ENCODE data around the gene DUS1L.
A peak's percentile ranks its signal among the peaks of the same experiment; 100 is the strongest.

DUS1L gene

DNA sequence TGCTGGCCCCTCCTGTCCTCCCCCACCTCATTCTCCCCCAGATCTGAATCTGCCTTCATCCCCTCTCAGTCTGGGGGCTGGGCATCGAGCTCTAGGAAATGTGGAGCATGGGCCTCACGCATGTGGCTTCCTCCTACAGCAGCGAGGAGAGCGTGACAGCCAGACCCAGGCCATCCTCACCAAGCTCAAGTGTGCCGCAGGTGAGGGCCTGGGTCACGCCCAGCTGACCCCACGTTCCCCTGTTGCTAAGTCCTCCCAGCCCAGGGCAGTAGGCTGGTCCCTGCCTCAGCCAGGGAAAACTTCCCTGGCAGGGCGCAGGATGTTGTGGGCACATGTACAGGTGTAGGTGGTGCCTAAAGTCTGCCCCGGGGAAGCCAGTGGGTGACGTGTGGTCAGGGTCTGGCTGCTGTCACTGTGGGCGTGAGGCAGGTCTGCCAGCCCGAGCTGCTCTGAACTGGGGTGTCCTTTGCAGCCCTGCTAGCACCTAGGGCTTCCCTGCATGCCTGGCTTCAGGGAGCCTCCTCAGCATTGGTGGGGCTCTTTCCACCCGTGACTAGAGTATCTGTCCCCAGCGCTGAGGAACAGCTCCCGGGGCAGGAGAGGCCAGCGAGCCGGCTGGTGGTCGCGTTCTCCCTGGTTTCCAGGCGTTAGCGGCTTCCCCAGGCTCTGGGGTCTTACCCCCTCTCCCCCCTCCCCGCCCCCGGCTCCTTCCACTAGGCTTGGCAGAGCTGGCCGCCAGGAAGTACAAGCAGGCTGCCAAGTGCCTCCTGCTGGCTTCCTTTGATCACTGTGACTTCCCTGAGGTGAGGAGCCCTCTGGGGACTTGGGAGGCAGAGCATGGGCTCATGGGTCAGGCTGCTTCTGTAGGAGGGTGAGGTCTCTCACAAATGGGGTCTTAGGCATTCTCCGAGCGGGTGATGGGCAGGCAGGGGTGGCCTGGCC, 10.3 kb downstream of the DUS1L start:
- DNase-seq: no peak

- no peak for DNase-seq
Observed at GRCh38 chr17:82054351-82055022, 11.1 kb downstream of the DUS1L start.

- DNase-seq: no peak
Observed at GRCh38 chr17:82053556-82054263, 11.9 kb downstream of the DUS1L start.

- no peak for DNase-seq
Observed at GRCh38 chr17:82053130-82053529, 12.5 kb downstream of the DUS1L start.

DNA sequence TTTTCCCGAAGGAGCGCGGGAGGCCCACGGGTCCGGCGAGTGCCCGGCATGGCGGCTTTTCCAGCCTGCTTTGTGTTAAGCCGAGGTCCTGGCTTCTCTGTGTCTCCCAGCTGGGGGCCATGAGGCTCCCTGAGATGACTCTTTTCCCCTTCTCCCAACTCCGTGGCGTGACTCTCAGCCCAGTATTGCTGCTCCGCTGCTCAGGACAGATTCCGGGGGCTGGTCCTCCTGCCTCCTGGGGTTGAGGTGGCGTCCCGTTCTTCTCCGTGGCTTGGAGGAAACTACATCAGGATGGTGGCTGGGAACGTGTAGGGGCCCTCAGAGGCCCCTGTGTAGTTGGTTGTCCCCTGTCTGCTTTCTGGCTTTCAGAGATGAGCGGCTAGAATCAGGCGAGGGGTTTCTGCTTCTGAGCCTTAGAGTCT, 13.0 kb downstream of the DUS1L start:
- DNase-seq: no peak

- peak; percentile 70 for DNase-seq
Observed at GRCh38 chr17:82051776-82052637, 13.6 kb downstream of the DUS1L start, which contains the start of the genes GPS1 and RFNG. Gene GPS1 (plus strand): TSS chr17:82051898. CDS start chr17:82051932, 34 bp downstream. Gene RFNG (minus strand): TSS chr17:82051811. CDS start chr17:82051766, 45 bp downstream.

DNA sequence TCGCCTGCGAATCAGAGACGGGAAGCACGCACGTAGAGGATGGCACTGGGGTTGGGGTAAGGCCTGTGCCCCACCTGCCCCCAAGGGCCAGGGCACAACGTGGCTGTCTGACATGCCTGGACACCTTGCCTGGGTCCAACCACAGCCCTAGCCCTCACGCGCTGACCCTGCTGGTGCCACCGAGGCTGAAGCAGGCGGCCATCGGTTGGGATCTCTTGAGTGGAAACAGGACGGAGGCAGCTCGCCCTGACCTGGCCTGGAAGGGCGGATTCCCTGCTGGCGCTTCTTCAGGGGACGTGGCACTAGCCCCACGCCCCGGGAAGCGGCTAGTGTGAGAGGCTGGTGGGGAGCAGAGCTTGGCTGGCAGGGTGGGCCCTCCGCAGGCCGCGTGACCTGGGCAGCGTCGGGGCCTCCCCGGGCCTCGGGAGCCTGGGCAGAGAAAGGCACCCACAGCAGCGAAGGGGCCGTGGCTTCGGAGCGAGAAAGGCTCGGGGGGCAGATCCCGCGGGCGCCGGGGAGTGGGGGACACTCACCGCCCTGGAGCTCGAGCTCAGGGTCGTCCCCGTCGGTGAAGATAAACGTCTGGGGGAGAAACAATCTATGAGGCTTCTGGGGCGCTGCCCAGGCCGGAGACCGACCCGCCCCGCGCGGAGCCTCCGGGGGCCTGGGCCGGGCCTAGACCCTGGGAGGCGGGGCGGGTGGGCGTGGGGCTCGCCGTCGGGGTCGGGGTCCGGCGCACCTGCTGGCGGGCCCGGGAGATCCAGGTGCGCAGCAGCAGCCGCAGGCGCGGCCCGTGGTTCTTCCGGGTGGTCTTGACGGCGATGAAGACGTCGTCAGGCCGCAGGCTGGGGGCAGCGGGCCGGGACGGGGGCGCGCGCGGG, 14.6 kb downstream of the DUS1L start:
- DNase-seq: no peak

GRCh38 chr17:82050152-82050760, 15.3 kb downstream of the DUS1L start:
- no peak for DNase-seq

GRCh38 chr17:82049521-82049971, 16.1 kb downstream of the DUS1L start:
- DNase-seq: no peak

GRCh38 chr17:82049106-82049505, 16.5 kb downstream of the DUS1L start:
- no peak for DNase-seq

- DNase-seq: no peak
Observed at GRCh38 chr17:82048571-82048971, 17.0 kb downstream of the DUS1L start.

GRCh38 chr17:82047914-82048570, 17.6 kb downstream of the DUS1L start:
- DNase-seq: no peak

DNA sequence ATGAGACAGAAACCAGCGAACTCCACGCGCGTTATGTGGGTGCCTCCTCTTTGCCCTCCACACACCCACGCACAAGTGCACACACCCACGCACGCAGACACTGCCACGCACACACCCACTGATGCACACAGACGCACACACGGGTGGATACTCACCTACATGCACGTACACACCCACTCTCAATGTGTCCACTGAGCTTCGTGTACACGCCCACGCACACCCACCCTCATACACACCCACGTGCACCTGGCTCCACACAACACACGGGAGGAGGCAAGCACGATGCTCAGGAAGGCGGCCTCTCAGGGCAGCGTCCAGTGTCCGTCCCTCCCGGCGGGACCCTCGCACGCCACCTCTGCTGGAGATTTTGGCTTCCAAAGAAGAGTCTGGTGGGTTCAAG, 18.2 kb downstream of the DUS1L start:
- no peak for DNase-seq

DNA sequence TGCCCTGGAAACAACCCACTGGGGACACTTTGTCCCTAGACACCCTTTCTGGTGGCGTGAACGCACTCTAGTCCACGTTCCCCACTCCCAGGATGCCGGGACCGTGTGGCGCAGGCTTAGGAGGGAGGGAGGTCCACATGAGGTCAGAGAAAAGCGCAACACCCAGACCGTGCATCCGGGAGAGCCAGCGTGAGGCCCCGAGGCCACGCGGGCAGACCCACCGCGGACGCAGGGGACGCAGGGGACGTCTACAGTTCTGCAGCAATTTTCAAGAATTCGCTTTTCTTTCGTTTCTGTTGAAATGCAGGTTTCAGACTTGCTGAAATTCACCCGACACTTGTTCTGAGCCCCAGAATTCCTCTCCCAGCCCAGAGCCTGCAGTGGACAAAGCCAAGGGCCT, 18.7 kb downstream of the DUS1L start:
- no peak for DNase-seq

DNA sequence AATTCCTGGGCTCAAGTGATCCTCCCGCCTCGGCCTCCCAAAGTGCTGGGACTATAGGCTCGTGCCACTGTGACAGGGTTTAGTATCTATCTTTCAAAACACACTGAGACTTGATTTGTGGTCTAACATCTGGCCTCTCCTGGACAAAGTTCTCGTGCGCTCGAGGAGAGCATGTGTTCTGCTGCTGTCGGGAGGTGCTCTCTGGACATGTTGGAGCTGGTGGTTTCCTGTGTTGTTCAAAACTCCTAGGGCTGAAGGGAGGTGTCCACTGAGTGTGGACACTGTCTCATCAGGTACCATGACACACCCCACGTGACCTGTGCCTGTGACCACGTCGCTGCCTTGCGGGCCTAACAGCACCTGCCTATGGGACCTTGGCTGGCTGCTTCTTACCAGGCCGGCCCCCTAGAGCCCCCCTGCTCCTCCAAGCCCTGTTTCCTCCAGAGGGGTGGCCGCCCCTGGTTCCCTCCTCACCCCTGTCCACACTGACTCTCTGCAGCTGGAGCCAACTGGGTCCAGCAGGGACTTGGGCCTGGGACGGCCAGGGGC, 19.6 kb downstream of the DUS1L start:
- no peak for DNase-seq

GRCh38 chr17:82043507-82043906, 22.1 kb downstream of the DUS1L start:
- no peak for DNase-seq

- no peak for DNase-seq
Observed at GRCh38 chr17:82042649-82043048, 23.0 kb downstream of the DUS1L start.

DNA sequence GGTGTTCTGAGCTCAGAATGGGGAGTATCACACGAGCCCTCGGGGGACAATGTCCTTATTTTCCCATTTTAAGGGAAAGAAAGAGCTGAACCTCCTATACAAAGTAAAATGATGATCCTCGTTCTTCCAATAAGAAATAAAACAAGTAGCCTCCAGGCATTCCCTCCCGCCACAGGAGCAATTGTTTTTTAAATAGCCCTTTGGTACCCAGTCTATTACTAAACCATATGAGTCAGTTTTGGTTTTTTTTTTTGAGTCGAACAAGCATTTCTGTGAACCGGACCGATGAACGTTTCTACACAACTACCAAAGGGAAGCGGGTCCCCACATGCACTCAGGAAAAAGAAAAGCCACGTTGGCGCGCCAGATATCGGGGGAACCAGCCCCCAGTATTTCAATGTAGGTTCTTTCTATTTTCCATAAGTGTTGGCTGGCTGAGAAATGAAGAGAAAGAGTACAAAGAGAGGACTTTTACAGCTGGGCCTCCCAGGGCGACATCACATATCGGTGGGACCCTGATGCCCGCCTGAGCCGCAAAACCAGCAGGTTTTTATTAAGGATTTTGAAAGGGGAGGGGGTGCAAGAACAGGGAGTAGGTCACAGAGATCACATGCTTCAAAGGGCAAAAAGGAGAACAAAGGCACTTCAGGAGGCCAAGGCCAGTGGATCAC, 24.3 kb downstream of the DUS1L start:
- DNase-seq: no peak

DNA sequence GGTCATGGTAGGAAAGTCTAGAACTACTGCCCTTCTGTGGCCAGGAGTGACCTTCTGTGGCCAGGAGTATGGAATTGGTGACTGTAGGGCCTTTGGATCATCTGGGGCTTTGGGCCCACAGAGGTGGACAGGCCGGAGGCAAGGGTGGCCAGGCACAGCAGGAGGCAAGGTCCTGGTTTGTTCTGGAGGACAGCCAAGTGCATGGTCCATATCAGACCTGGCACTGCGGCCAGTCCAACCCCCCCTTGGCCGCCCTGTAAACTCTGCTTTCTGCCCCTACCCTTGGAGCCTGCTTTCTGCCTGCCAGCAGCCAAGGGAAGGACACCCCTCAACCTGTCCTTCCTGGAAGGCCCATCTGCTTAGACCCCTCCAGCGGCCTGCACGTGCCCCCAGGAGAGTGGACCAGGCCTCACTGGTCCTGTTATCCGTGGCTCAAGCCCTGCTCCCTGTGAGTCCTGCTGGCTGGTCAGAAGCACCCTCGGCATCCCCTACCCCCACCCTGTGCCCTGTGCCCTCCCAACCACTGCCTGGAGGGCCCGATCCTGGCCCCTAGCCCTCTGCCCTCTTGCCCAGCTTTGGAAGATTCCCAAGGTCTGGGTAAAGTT, 25.8 kb downstream of the DUS1L start:
- DNase-seq: no peak
